ENCODE measurements around the gene ERMN. TPM values are rescaled to one million over a fixed set of nuclear protein-coding genes. Genes with fewer than 3 reads are reported as not detected.

Gene ERMN
- total RNA-seq, 4 donors from 2014 or later, result 0.14 to 0.64 TPM; not detected in 2

- Histone ChIP-seq H3K4me3 (no peak overlapping the region), H3K4me1 (peaks cover 0 to 7% (median 3%) of the 10 kb centered on the region in 4 donors), H3K36me3 (no peaks in the 10 kb centered on the region), H3K27ac (no peak overlapping the region), H3K27me3 (no peaks in the 10 kb centered on the region), H3K9me3 (no peaks in the 10 kb centered on the region)
- DNase-seq, result no peak
- in situ Hi-C loops (cut with MboI; ENCODE audit: low pct_ligation_motif_present in 1 of 4, low pct_unique_long_range_greater_than_20kb in 1 of 4, low sequenced_read_pairs in 3 of 4), result loop anchor here in 1 of 4 donors (10.0 kb wide), 1 partner anchor 712 kb away; no protein-coding TSS in a partner anchor
- intact Hi-C loops (cut with DNase I; ENCODE audit: low total_unique reads), result no loop called here
- WGBS, 2 donors (ENCODE audit: low coverage in 1 of 2), result 91 to 100% methylated on average over 1 to 5 of the region's 5 CpGs
- TF ChIP-seq EP300 (IDR thresholded peaks at IDR 0.05; ENCODE audit: low read depth) (no peak), POLR2A (IDR thresholded peaks at IDR 0.05) (no peak), CTCF (IDR thresholded peaks at IDR 0.05) (no peak)
Observed at GRCh38 chr2:157292853-157293252, 32.8 kb downstream of the ERMN start.

- Histone ChIP-seq H3K27ac (no peak overlapping the region), H3K36me3 (no peaks in the 10 kb centered on the region), H3K4me3 (no peak overlapping the region), H3K27me3 (no peaks in the 10 kb centered on the region), H3K9me3 (no peaks in the 10 kb centered on the region), H3K4me1 (peaks cover 0 to 7% (median 3%) of the 10 kb centered on the region in 4 donors)
- TF ChIP-seq POLR2AphosphoS5 (IDR thresholded peaks at IDR 0.05) (no peak), CTCF (IDR thresholded peaks at IDR 0.05) (no peak), POLR2A (IDR thresholded peaks at IDR 0.05) (no peak), EP300 (IDR thresholded peaks at IDR 0.05; ENCODE audit: low read depth) (no peak)
- intact Hi-C loops (cut with DNase I; ENCODE audit: low total_unique reads) (loop anchor here (2.0 kb wide), 1 partner anchor 70 kb away; no protein-coding TSS in a partner anchor), in situ Hi-C loops (cut with MboI; ENCODE audit: low pct_ligation_motif_present in 1 of 4, low pct_unique_long_range_greater_than_20kb in 1 of 4, low sequenced_read_pairs in 3 of 4) (loop anchor here in 1 of 4 donors (10.0 kb wide), 1 partner anchor 714 kb away; no protein-coding TSS in a partner anchor)
- WGBS, 2 donors (ENCODE audit: low coverage in 1 of 2), result 53 to 71% methylated on average over 1 of the region's 1 CpG
- DNase-seq, result no peak
Observed at GRCh38 chr2:157291018-157291417, 34.6 kb downstream of the ERMN start.

- peaks cover 0 to 7% (median 3%) of the 10 kb centered on the region in 4 donors for H3K4me1 ChIP-seq
- WGBS, 2 donors (ENCODE audit: low coverage in 1 of 2), result 71 to 98% methylated on average over 1 to 2 of the region's 2 CpGs
- in situ Hi-C loops (cut with MboI; ENCODE audit: low pct_ligation_motif_present in 1 of 4, low pct_unique_long_range_greater_than_20kb in 1 of 4, low sequenced_read_pairs in 3 of 4), result loop anchor here in 1 of 4 donors (10.0 kb wide), 1 partner anchor 714 kb away; no protein-coding TSS in a partner anchor
- H3K27ac ChIP-seq, result no peak overlapping the region
- intact Hi-C loops (cut with DNase I; ENCODE audit: low total_unique reads), result loop anchor here (2.0 kb wide), 1 partner anchor 70 kb away; no protein-coding TSS in a partner anchor
- H3K9me3 ChIP-seq, result no peaks in the 10 kb centered on the region
- TF ChIP-seq POLR2AphosphoS5 (IDR thresholded peaks at IDR 0.05) (no peak), CTCF (IDR thresholded peaks at IDR 0.05) (no peak), EP300 (IDR thresholded peaks at IDR 0.05; ENCODE audit: low read depth) (no peak)
- H3K4me3 ChIP-seq, result no peak overlapping the region
- H3K36me3 ChIP-seq, result no peaks in the 10 kb centered on the region
- no peak for DNase-seq
- H3K27me3 ChIP-seq, result no peaks in the 10 kb centered on the region
Observed at GRCh38 chr2:157290525-157290924, 35.1 kb downstream of the ERMN start.

- Histone ChIP-seq H3K4me3 (no peak overlapping the region), H3K36me3 (no peaks in the 10 kb centered on the region), H3K9me3 (no peaks in the 10 kb centered on the region), H3K27me3 (no peaks in the 10 kb centered on the region), H3K27ac (no peak overlapping the region), H3K4me1 (peaks cover 0 to 15% (median 4%) of the 10 kb centered on the region in 4 donors)
- no peak for TF ChIP-seq POLR2A (IDR thresholded peaks at IDR 0.05)
- no peak for TF ChIP-seq POLR2AphosphoS5 (IDR thresholded peaks at IDR 0.05)
- no peak for TF ChIP-seq EP300 (IDR thresholded peaks at IDR 0.05; ENCODE audit: low read depth)
- TF ChIP-seq CTCF (IDR thresholded peaks at IDR 0.05), result no peak
- in situ Hi-C loops (cut with MboI; ENCODE audit: low pct_ligation_motif_present in 1 of 4, low pct_unique_long_range_greater_than_20kb in 1 of 4, low sequenced_read_pairs in 3 of 4), result no loop called here
- intact Hi-C loops (cut with DNase I; ENCODE audit: low total_unique reads), result no loop called here
- DNase-seq, result no peak
- 83 to 100% methylated on average over 1 of the region's 1 CpG for WGBS, 2 donors (ENCODE audit: low coverage in 1 of 2)
Observed at GRCh38 chr2:157287160-157287559, 38.5 kb downstream of the ERMN start.
